Neural progenitor cell (in vitro differentiated cells): ENCODE measurements around the gene TSHZ2. TPM values are rescaled to one million over a fixed set of nuclear protein-coding genes. Genes with fewer than 3 reads are reported as not detected.
A peak's percentile ranks its signal among the peaks of the same experiment; 100 is the strongest.

ENCODE experiments used
- DNase-seq: peaks from one replicate; pipeline ENCODE4 v3.0.0-alpha.2; 2016; ENCODE audit warnings: low spot score
- H2AFZ ChIP-seq: fragments of 200-600 bp; sonication (generic); replicated peaks from 2 replicates; pipeline ENCODE4 v1.6.1; 2016; ENCODE audit warnings: antibody characterized with exemption
- H3F3A ChIP-seq: fragments of 200-600 bp; sonication (generic); 2 replicates; pipeline ENCODE4 v1.6.1; 2016; ENCODE audit warnings: antibody characterized with exemption, low read depth
- H3K27ac ChIP-seq: fragments of 200-600 bp; sonication (generic); 2 replicates; pipeline ENCODE4 v1.5.1; 2016; ENCODE audit warnings: mild to moderate bottlenecking
- H3K27me3 ChIP-seq: fragments of 200-600 bp; sonication (generic); 2 replicates; pipeline ENCODE4 v1.6.1; 2016; ENCODE audit warnings: mild to moderate bottlenecking, moderate library complexity
- H3K36me3 ChIP-seq: fragments of 200-600 bp; sonication (generic); 2 replicates; pipeline ENCODE4 v1.5.1; 2016
- H3K4me1 ChIP-seq: fragments of 200-600 bp; sonication (generic); 2 replicates; pipeline ENCODE4 v1.6.1; 2016; ENCODE audit warnings: mixed run types
- H3K4me2 ChIP-seq: fragments of 200-600 bp; sonication (generic); 2 replicates; pipeline ENCODE4 v1.6.1; 2016
- H3K4me3 ChIP-seq: fragments of 200-600 bp; sonication (generic); 2 replicates; pipeline ENCODE4 v1.5.1; 2016
- H3K79me2 ChIP-seq: fragments of 200-600 bp; sonication (generic); 2 replicates; pipeline ENCODE4 v1.6.1; 2016; ENCODE audit warnings: low read depth
- H3K9ac ChIP-seq: fragments of 200-600 bp; sonication (generic); 2 replicates; pipeline ENCODE4 v1.6.1; 2016
- H3K9me3 ChIP-seq: fragments of 200-600 bp; sonication (generic); 2 replicates; pipeline ENCODE4 v1.5.1; 2016; ENCODE audit warnings: low read depth
- H4K20me1 ChIP-seq: fragments of 200-600 bp; sonication (generic); 2 replicates; pipeline ENCODE4 v1.6.1; 2016; ENCODE audit warnings: low read depth
- H3K27ac Mint-ChIP-seq: 3 replicates; pipeline ENCODE4 v1.8.0; 2021; ENCODE audit warnings: mixed read lengths
- H3K27me3 Mint-ChIP-seq: 2 replicates; pipeline ENCODE4 v1.8.0; 2022; ENCODE audit warnings: low read depth, mild to moderate bottlenecking, inconsistent platforms, moderate library complexity, mixed read lengths; ENCODE audit not compliant: insufficient read depth
- H3K36me3 Mint-ChIP-seq: 3 replicates; pipeline ENCODE4 v1.8.0; 2021; ENCODE audit warnings: mixed read lengths
- H3K4me1 Mint-ChIP-seq: 3 replicates; pipeline ENCODE4 v1.8.0; 2021; ENCODE audit warnings: mixed read lengths
- H3K4me3 Mint-ChIP-seq: 3 replicates; pipeline ENCODE4 v1.8.0; 2021; ENCODE audit warnings: mild to moderate bottlenecking, moderate library complexity, mixed read lengths
- H3K9me3 Mint-ChIP-seq: 3 replicates; pipeline ENCODE4 v1.8.0; 2020; ENCODE audit warnings: mixed read lengths
- EZH2 ChIP-seq: fragments of 200-600 bp; sonication (generic); IDR thresholded peaks from 2 replicates; pipeline ENCODE4 v1.6.1; 2017; ENCODE audit warnings: antibody characterized with exemption, mild to moderate bottlenecking, moderate library complexity
- EZH2phosphoT487 ChIP-seq: fragments of 200-600 bp; sonication (generic); IDR thresholded peaks from 2 replicates; pipeline ENCODE4 v1.6.1; 2017; ENCODE audit warnings: antibody characterized with exemption
- total RNA-seq: library from RNA; depleted of rRNA; stranded (reverse); fragments of >200 nt; gene quantifications from 2 replicates; pipeline ENCODE4 v1.2.3, GENCODE V29; 2015; ENCODE audit warnings: low replicate concordance
- TF ChIP-seq, protein P1 (sequence below): fragments of 200-600 bp; sonication (generic); IDR thresholded peaks from 2 replicates; pipeline ENCODE4 v1.5.1; 2017; ENCODE audit warnings: antibody characterized with exemption, mild to moderate bottlenecking

The TSHZ2 gene
- total RNA-seq, 1 donor from 2014 or later, result 1.8 TPM

- TF ChIP-seq EZH2phosphoT487 (no peak), EZH2 (no peak)
- TF ChIP-seq, protein P1, sequence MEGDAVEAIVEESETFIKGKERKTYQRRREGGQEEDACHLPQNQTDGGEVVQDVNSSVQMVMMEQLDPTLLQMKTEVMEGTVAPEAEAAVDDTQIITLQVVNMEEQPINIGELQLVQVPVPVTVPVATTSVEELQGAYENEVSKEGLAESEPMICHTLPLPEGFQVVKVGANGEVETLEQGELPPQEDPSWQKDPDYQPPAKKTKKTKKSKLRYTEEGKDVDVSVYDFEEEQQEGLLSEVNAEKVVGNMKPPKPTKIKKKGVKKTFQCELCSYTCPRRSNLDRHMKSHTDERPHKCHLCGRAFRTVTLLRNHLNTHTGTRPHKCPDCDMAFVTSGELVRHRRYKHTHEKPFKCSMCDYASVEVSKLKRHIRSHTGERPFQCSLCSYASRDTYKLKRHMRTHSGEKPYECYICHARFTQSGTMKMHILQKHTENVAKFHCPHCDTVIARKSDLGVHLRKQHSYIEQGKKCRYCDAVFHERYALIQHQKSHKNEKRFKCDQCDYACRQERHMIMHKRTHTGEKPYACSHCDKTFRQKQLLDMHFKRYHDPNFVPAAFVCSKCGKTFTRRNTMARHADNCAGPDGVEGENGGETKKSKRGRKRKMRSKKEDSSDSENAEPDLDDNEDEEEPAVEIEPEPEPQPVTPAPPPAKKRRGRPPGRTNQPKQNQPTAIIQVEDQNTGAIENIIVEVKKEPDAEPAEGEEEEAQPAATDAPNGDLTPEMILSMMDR, result no peak
- Mint-ChIP-seq H3K36me3 (no peaks in the 10 kb centered on the region), H3K27me3 (peaks cover 4% of the 10 kb centered on the region), H3K4me1 (peaks cover 53% of the 10 kb centered on the region), H3K9me3 (peaks cover 1% of the 10 kb centered on the region), H3K4me3 (no peak overlapping the region), H3K27ac (no peak overlapping the region)
- H4K20me1 ChIP-seq, result no peaks in the 10 kb centered on the region
- H2AFZ ChIP-seq, result no peak overlapping the region
- H3K4me2 ChIP-seq, result no peak overlapping the region
- peaks cover 36% of the 10 kb centered on the region for H3K4me1 ChIP-seq
- no peaks in the 10 kb centered on the region for H3K79me2 ChIP-seq
- DNase-seq, result no peak
- H3K27me3 ChIP-seq, result no peaks in the 10 kb centered on the region
- no peaks in the 10 kb centered on the region for H3K36me3 ChIP-seq
- H3K27ac ChIP-seq, result no peak overlapping the region
- H3K9ac ChIP-seq, result no peak overlapping the region
- H3K9me3 ChIP-seq, result no peaks in the 10 kb centered on the region
- peaks cover 20% of the 10 kb centered on the region for H3F3A ChIP-seq
- no peak overlapping the region for H3K4me3 ChIP-seq
Measured at GRCh38 chr20:53312957-53313356, 340.8 kb downstream of the TSHZ2 start.

DNA sequence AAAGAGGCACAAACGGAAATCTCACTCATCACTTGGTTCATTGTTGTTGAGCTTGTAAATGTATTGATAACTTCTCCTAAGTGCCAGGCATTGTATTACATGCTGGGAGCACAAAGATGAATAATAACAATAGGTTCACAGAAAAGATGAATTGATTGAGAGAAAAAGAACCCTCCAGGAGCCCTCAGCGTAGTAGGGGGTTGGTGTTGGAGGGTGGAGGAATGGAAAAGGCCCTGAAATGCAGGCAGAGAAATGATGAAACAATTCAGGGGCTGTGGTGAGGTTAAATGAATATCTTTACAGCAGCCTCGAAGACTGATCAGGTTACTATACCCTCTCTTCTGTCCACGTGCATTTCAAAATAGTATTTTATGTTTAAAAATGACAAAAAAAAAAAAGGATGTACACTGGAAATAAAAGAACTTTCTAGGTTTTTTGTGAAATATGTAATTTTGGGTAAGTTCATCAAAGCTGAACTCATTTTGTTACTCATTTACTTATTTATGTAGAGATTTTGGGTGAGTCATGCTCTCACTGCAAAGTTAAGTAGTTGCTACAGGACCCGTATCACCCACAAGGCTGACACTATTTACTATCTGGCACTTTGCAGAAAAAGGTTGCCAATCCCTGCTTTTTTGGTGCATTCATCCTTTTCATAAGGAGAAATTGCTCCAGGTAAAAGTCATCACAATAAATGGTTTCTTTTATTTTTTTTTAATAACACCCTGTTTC lies 344.2 kb downstream of the TSHZ2 start:
- H4K20me1 ChIP-seq, result no peaks in the 10 kb centered on the region
- H3K36me3 Mint-ChIP-seq, result no peaks in the 10 kb centered on the region
- H3K36me3 ChIP-seq, result no peaks in the 10 kb centered on the region
- TF ChIP-seq, protein P1, result no peak
- TF ChIP-seq EZH2 (no peak), EZH2phosphoT487 (no peak)
- no peak overlapping the region for H3K4me3 Mint-ChIP-seq
- peak; percentile 20 for DNase-seq
- peaks cover 20% of the 10 kb centered on the region for H3F3A ChIP-seq
- H3K27ac Mint-ChIP-seq, result peak overlapping the region; percentile 15
- H3K4me2 ChIP-seq, result peak overlapping the region; percentile 4
- H3K27ac ChIP-seq, result peak overlapping the region; percentile 78
- H3K4me1 ChIP-seq, result peaks cover 36% of the 10 kb centered on the region
- H3K9ac ChIP-seq, result no peak overlapping the region
- H3K9me3 Mint-ChIP-seq, result peaks cover 15% of the 10 kb centered on the region
- H3K4me3 ChIP-seq, result no peak overlapping the region
- H2AFZ ChIP-seq, result peak overlapping the region; percentile 20
- no peaks in the 10 kb centered on the region for H3K9me3 ChIP-seq
- no peaks in the 10 kb centered on the region for H3K27me3 ChIP-seq
- H3K79me2 ChIP-seq, result no peaks in the 10 kb centered on the region
- H3K4me1 Mint-ChIP-seq, result peaks cover 46% of the 10 kb centered on the region
- peaks cover 12% of the 10 kb centered on the region for H3K27me3 Mint-ChIP-seq

- no peak overlapping the region for H3K4me2 ChIP-seq
- TF ChIP-seq EZH2, result no peak
- H2AFZ ChIP-seq, result no peak overlapping the region
- Mint-ChIP-seq H3K27me3 (peaks cover 12% of the 10 kb centered on the region), H3K9me3 (peaks cover 15% of the 10 kb centered on the region), H3K4me3 (no peak overlapping the region), H3K36me3 (no peaks in the 10 kb centered on the region), H3K27ac (no peak overlapping the region), H3K4me1 (peaks cover 28% of the 10 kb centered on the region)
- peaks cover 20% of the 10 kb centered on the region for H3F3A ChIP-seq
- no peak overlapping the region for H3K27ac ChIP-seq
- H3K36me3 ChIP-seq, result no peaks in the 10 kb centered on the region
- H3K9ac ChIP-seq, result no peak overlapping the region
- no peak overlapping the region for H3K4me3 ChIP-seq
- no peaks in the 10 kb centered on the region for H3K27me3 ChIP-seq
- no peak for DNase-seq
- no peaks in the 10 kb centered on the region for H3K79me2 ChIP-seq
- H4K20me1 ChIP-seq, result no peaks in the 10 kb centered on the region
- H3K9me3 ChIP-seq, result no peaks in the 10 kb centered on the region
- peaks cover 30% of the 10 kb centered on the region for H3K4me1 ChIP-seq
Measured at GRCh38 chr20:53319200-53319599, 347.0 kb downstream of the TSHZ2 start.

DNA sequence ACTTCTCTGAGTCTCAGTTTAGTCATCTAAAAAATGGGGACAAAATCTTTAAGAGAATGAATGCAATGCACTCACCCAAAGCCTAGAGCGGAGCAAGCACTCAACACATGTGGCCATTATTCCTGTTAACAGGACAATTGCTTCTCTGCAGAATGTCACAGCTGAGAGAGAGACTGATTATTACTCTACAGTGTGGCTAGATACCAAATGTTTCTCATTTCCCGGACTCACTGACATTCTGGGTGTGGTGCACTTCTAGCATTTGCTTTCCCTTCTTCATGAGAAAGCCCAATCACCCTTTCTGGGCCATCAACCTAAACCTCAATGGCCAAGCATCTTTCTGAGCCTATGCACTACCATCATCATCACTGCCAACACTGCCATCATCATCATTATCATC lies 347.6 kb downstream of the TSHZ2 start:
- Histone ChIP-seq H3K79me2 (no peaks in the 10 kb centered on the region), H3K27ac (no peak overlapping the region), H3K9me3 (no peaks in the 10 kb centered on the region), H3K4me3 (no peak overlapping the region), H3K4me1 (peaks cover 30% of the 10 kb centered on the region), H3K36me3 (no peaks in the 10 kb centered on the region), H3K9ac (no peak overlapping the region), H3K27me3 (no peaks in the 10 kb centered on the region), H3F3A (peaks cover 20% of the 10 kb centered on the region), H4K20me1 (no peaks in the 10 kb centered on the region), H3K4me2 (no peak overlapping the region), H2AFZ (no peak overlapping the region)
- no peak overlapping the region for H3K4me3 Mint-ChIP-seq
- H3K4me1 Mint-ChIP-seq, result peaks cover 28% of the 10 kb centered on the region
- no peaks in the 10 kb centered on the region for H3K36me3 Mint-ChIP-seq
- peaks cover 12% of the 10 kb centered on the region for H3K27me3 Mint-ChIP-seq
- H3K9me3 Mint-ChIP-seq, result peaks cover 18% of the 10 kb centered on the region
- no peak overlapping the region for H3K27ac Mint-ChIP-seq
- TF ChIP-seq, protein P1, result no peak
- TF ChIP-seq EZH2phosphoT487, result no peak
- TF ChIP-seq EZH2, result no peak
- DNase-seq, result no peak
